ENCODE measurements around the gene IGF2BP2.
A peak's percentile ranks its signal among the peaks of the same experiment; 100 is the strongest.
"Not testable (repeated sequence)": the region's sequence is repeated elsewhere in the genome, so short reads cannot be mapped to it uniquely, and the experiment has no call there.

Gene IGF2BP2

DNA sequence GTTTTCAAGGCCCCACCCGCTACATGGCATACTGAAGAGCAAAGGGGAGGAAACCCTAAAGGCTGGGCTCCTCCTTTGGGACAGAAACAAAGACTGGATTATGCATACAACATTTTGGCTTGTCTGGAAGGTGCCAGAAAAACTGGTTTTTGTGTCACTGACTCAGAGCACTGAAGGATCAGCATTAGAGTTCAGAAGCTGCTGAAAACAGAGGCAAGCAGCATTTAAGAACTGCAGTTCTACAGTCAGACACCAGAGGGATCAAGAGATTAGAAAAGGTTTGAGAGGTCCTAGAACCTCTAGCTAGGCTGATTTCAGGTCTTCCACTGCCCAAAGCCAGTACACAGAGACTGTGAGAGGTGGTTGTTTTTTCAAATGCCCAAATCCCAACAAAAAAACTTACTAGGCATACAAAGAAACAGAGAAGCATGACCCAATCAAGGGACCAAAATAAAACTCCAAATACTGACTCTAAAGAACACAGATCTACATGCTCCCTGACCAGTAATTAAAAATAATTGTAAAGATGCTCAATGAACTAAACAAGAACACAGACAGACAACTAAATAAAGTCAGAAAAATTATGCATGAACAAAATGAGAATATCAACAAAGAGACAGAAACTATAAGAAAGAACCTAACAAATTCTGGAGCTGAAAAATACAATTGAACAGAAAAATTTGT lies 147.6 kb downstream of the IGF2BP2 start:
- TF ChIP-seq, protein P1, sequence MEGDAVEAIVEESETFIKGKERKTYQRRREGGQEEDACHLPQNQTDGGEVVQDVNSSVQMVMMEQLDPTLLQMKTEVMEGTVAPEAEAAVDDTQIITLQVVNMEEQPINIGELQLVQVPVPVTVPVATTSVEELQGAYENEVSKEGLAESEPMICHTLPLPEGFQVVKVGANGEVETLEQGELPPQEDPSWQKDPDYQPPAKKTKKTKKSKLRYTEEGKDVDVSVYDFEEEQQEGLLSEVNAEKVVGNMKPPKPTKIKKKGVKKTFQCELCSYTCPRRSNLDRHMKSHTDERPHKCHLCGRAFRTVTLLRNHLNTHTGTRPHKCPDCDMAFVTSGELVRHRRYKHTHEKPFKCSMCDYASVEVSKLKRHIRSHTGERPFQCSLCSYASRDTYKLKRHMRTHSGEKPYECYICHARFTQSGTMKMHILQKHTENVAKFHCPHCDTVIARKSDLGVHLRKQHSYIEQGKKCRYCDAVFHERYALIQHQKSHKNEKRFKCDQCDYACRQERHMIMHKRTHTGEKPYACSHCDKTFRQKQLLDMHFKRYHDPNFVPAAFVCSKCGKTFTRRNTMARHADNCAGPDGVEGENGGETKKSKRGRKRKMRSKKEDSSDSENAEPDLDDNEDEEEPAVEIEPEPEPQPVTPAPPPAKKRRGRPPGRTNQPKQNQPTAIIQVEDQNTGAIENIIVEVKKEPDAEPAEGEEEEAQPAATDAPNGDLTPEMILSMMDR (IDR thresholded peaks at IDR 0.05; ENCODE audit: extremely low read depth, missing control alignments): peak; percentile 15
- DNase-seq (ENCODE audit: low spot score): peak; percentile 68

DNA sequence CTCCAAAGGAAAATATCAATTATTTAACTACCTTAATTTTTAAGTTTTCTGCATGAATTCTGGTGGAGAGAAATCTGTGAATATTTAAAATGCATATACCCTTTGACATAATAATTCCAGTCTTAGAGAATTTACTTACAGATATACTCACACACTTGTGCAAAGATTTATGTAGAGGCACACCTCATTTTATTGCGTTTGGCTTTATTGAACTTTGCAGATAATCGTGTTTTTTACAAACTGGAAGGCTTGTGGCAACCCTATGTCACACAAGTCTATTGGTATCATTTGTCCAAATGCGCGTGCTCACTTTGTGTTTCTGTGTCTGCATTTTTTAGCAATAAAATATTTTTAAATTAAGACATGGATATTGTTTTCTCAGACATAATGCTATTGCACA lies 157.3 kb downstream of the IGF2BP2 start:
- TF ChIP-seq, protein P1 (IDR thresholded peaks at IDR 0.05; ENCODE audit: extremely low read depth, missing control alignments): no peak
- DNase-seq (ENCODE audit: low spot score): no peak

- no peak for DNase-seq (ENCODE audit: low spot score)
- TF ChIP-seq, protein P1 (IDR thresholded peaks at IDR 0.05; ENCODE audit: extremely low read depth, missing control alignments): no peak
Measured at GRCh38 chr3:185663929-185664328, 160.9 kb downstream of the IGF2BP2 start.

DNA sequence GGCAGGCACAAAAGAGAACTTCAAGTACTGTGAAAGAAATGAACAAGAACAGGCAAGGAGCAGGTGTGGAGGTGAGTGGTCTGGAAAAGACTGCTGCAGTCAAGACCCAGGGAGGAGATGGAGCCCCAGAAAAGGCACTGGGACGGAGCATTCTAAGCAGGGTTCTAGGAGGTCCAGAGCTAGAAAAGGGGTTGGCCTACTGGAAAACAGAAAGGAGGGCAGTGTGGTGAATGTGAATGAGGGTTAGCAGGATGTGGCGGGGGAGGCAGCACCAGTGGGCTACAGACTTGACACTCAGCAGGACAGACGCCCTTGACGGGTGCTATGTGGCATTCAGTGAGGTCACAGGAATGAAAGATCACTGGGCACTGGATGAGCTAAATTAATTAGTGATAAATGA lies 163.1 kb downstream of the IGF2BP2 start:
- DNase-seq (ENCODE audit: low spot score): no peak
- TF ChIP-seq, protein P1 (IDR thresholded peaks at IDR 0.05; ENCODE audit: extremely low read depth, missing control alignments): no peak

GRCh38 chr3:185661296-185661695 lies 163.5 kb downstream of the IGF2BP2 start:
- not testable (repeated sequence) for DNase-seq (ENCODE audit: low spot score)

DNA sequence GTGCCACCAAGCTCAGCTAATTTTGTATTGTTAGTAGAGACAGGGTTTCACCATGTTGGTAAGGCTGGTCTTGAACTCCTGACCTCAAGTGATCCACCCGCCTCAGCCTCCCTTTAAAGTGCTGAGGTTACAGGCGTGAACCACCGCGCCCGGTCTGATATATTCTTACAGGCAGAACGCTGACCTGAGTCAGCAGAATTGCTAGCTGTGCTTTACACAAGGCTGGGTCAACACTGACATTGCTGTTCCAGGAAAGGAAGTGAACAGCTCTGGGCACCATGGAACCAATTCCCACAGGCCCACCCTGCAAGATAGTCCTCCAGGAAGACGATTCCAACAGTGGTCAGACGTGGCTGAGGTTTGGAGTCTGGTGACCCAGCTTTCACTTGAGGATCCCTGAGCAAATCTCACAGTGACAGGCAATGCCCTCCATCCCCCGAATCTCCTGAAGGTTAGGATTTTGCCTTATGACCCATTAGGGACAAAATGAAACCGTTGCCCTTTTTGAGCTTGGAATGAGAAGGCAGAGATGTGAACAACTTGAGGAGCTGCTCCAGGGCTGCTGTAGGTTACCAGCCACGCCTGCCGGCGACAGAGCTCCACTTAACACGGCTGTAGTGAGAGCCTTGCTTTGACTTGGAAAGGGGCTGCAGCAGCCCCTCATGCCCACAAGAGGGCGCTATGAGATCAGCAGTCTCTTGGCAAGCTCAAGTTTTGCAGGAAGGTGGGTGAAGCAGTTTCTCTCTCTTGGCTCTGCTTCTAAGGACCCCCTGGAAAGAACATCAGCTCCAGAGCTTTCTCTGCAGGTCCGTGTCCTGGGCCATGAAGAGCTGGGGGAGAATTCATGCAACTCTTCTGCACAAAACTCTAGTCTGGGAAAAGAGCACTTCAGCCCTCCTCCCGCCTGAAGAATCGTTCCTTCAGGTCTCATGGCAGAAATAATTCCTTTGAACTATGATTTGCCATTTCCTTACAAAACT lies 164.6 kb downstream of the IGF2BP2 start:
- TF ChIP-seq, protein P1 (IDR thresholded peaks at IDR 0.05; ENCODE audit: extremely low read depth, missing control alignments): peak; percentile 99
- peak; percentile 82 for DNase-seq (ENCODE audit: low spot score)

DNA sequence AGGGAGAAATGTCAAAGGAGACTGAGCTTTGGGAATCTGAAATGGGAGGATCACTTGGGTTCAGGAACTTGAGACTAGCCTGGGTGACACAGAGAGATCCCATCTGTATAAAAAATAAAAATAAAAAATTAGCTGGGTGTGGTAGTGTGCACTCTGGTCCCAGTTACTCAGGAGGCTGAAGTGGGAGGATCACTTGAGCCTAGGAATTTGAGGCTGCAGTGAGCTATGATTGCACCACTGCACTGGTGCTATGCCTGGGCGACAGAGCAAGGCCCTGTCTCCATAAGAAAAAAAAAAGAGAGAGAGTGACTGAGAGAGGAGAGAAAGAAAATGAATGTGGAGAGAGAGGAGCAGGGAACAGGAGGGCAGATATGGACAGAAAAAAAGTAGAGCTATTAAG lies 165.9 kb downstream of the IGF2BP2 start:
- no peak for DNase-seq (ENCODE audit: low spot score)
- TF ChIP-seq, protein P1 (IDR thresholded peaks at IDR 0.05; ENCODE audit: extremely low read depth, missing control alignments): no peak

All from GM20000 (cell line).